SU-DHL-6 (cell line): ENCODE measurements around the gene DCLRE1A.

Source experiments
- CTCF ChIP-seq: fragments of 200-600 bp; sonication (generic); IDR thresholded peaks from one replicate; pipeline ENCODE4 v1.5.1; 2017; ENCODE audit warnings: antibody characterized with exemption, mild to moderate bottlenecking, low read length, moderate library complexity; ENCODE audit not compliant: insufficient read depth, poor library complexity, severe bottlenecking
- EZH2phosphoT487 ChIP-seq: fragments of 200-600 bp; sonication (generic), shearing (Covaris generic); conservative IDR thresholded peaks from 2 replicates; pipeline ENCODE4 v1.6.1; 2018; ENCODE audit warnings: mild to moderate bottlenecking, antibody characterized with exemption, low read length, moderate library complexity, mixed read lengths

GRCh38 chr10:113842171-113842570 lies 11.7 kb downstream of the DCLRE1A start:
- TF ChIP-seq CTCF: no peak
- no peak for TF ChIP-seq EZH2phosphoT487
